Ishikawa (cell line): ENCODE results near the gene AOX1.

ENCODE experiments used
- CEBPB ChIP-seq: IDR thresholded peaks from 2 replicates; pipeline ENCODE4 v1.6.1; 2012
- CREB1 ChIP-seq: IDR thresholded peaks from 2 replicates; pipeline ENCODE4 v1.6.1; 2012; ENCODE audit warnings: low read depth
- EGR1 ChIP-seq: IDR thresholded peaks from 2 replicates; pipeline ENCODE4 v1.6.1; 2012
- EP300 ChIP-seq: IDR thresholded peaks from 2 replicates; pipeline ENCODE4 v1.6.1; 2012; ENCODE audit warnings: borderline replicate concordance
- FOXM1 ChIP-seq: IDR thresholded peaks from 2 replicates; pipeline ENCODE4 v1.6.1; 2012; ENCODE audit warnings: low read depth, borderline replicate concordance
- MAX ChIP-seq: IDR thresholded peaks from 2 replicates; pipeline ENCODE4 v1.6.1; 2012
- NFIC ChIP-seq: IDR thresholded peaks from 2 replicates; pipeline ENCODE4 v1.6.1; 2012
- RAD21 ChIP-seq: IDR thresholded peaks from 2 replicates; pipeline ENCODE4 v1.6.1; 2012; ENCODE audit warnings: low read depth
- TAF1 ChIP-seq: IDR thresholded peaks from 2 replicates; pipeline ENCODE4 v1.6.1; 2012; ENCODE audit warnings: low read depth, mild to moderate bottlenecking
- TCF12 ChIP-seq: IDR thresholded peaks from 2 replicates; pipeline ENCODE4 v1.6.1; 2012; ENCODE audit warnings: low read depth
- TEAD4 ChIP-seq: IDR thresholded peaks from 2 replicates; pipeline ENCODE4 v1.6.1; 2012
- YY1 ChIP-seq: IDR thresholded peaks from 2 replicates; pipeline ENCODE4 v1.6.1; 2012; ENCODE audit warnings: low read depth
- ZBTB7A ChIP-seq: IDR thresholded peaks from 2 replicates; pipeline ENCODE4 v1.6.1; 2012; ENCODE audit warnings: low read depth
- TF ChIP-seq, protein P1 (sequence below): IDR thresholded peaks from 2 replicates; pipeline ENCODE4 v1.6.1; 2012
- TF ChIP-seq, protein P2 (sequence below): IDR thresholded peaks from 2 replicates; pipeline ENCODE4 v1.6.1; 2012; ENCODE audit warnings: low read depth, mild to moderate bottlenecking

AOX1 gene

DNA sequence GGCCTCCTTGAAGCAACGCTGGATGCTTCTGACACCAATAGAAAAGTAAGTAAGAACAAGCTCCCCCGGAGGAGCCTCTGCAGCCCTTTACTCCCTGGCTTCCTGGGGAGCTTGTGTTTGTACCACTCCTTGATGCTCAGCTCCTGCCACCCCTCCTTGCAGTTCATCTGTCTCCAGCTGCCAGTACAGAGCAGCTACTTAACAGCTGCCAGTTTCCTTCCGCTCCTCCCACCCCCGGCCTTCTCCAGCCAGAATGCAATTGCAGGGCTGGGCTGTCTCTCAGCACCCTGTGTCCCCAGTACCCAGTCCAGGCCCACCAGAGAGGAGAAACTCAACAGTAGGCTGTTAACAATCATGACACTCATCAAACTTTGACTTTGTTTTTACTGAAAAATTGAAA is 109.4 kb downstream of the AOX1 start:
- TF ChIP-seq TEAD4 (no peak), ZBTB7A (no peak), YY1 (no peak), EGR1 (no peak), CEBPB (no peak), MAX (no peak), FOXM1 (no peak), TCF12 (no peak), CREB1 (no peak), RAD21 (no peak)
- TF ChIP-seq, protein P1, sequence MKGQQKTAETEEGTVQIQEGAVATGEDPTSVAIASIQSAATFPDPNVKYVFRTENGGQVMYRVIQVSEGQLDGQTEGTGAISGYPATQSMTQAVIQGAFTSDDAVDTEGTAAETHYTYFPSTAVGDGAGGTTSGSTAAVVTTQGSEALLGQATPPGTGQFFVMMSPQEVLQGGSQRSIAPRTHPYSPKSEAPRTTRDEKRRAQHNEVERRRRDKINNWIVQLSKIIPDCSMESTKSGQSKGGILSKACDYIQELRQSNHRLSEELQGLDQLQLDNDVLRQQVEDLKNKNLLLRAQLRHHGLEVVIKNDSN, result no peak

DNA sequence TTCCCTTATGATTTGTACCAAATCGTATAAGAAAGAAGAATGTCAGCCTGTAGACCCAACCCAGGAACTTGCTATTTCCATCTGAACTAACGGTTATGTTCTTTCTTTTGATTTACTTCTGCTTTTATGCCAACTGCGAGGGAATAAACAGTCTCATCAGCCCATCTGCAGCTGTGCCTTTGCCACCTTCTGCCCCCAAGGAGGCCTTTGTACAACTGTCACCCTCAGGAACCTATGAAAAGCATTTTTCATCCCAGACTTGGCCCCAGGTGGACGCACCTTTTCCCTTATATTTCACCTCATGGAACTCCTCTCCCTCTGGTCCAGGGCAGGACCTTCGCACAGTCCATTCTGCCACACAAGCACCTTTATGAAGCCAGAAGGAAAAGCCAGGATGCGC is 109.8 kb downstream of the AOX1 start:
- TF ChIP-seq ZBTB7A, result no peak
- no peak for TF ChIP-seq NFIC
- TF ChIP-seq CEBPB, result no peak
- no peak for TF ChIP-seq EGR1
- no peak for TF ChIP-seq CREB1
- TF ChIP-seq FOXM1, result no peak
- TF ChIP-seq TAF1, result no peak
- no peak for TF ChIP-seq TEAD4
- no peak for TF ChIP-seq EP300
- no peak for TF ChIP-seq YY1
- TF ChIP-seq RAD21, result no peak
- TF ChIP-seq TCF12, result no peak
- no peak for TF ChIP-seq MAX
- TF ChIP-seq, protein P1, result no peak
- TF ChIP-seq, protein P2, sequence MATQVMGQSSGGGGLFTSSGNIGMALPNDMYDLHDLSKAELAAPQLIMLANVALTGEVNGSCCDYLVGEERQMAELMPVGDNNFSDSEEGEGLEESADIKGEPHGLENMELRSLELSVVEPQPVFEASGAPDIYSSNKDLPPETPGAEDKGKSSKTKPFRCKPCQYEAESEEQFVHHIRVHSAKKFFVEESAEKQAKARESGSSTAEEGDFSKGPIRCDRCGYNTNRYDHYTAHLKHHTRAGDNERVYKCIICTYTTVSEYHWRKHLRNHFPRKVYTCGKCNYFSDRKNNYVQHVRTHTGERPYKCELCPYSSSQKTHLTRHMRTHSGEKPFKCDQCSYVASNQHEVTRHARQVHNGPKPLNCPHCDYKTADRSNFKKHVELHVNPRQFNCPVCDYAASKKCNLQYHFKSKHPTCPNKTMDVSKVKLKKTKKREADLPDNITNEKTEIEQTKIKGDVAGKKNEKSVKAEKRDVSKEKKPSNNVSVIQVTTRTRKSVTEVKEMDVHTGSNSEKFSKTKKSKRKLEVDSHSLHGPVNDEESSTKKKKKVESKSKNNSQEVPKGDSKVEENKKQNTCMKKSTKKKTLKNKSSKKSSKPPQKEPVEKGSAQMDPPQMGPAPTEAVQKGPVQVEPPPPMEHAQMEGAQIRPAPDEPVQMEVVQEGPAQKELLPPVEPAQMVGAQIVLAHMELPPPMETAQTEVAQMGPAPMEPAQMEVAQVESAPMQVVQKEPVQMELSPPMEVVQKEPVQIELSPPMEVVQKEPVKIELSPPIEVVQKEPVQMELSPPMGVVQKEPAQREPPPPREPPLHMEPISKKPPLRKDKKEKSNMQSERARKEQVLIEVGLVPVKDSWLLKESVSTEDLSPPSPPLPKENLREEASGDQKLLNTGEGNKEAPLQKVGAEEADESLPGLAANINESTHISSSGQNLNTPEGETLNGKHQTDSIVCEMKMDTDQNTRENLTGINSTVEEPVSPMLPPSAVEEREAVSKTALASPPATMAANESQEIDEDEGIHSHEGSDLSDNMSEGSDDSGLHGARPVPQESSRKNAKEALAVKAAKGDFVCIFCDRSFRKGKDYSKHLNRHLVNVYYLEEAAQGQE, result no peak

GRCh38 chr2:200698217-200698616 is 112.4 kb downstream of the AOX1 start:
- TF ChIP-seq, protein P2, result no peak
- TF ChIP-seq EGR1 (no peak), CEBPB (no peak), TCF12 (no peak), TAF1 (no peak), EP300 (no peak), MAX (no peak), FOXM1 (no peak), YY1 (no peak), TEAD4 (no peak), ZBTB7A (no peak), NFIC (no peak), RAD21 (no peak), CREB1 (no peak)
- TF ChIP-seq, protein P1, result no peak

DNA sequence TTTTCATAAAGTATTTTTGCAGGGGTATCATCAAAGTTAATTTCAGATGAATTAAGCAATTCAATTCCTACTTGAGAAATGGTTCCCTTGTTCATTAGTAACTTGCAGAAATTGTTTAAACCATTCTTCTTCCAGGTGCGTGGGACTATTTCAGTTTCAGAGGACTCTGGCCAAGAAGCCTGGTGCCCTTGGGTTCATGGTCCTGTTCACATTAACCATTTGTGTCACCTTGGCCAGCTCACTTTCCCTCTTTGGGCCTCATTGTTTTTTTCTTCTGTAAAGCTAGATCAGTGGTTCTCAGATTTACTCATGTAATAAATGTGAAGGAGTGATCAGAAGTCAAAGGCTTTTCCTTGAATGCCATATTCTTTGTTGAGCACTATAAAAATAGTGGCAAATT is 113.5 kb downstream of the AOX1 start:
- TF ChIP-seq MAX (no peak), TAF1 (no peak), TCF12 (no peak), RAD21 (no peak), EGR1 (no peak), YY1 (no peak), EP300 (no peak), NFIC (no peak), FOXM1 (no peak), CEBPB (no peak), CREB1 (no peak), ZBTB7A (no peak), TEAD4 (no peak)
- TF ChIP-seq, protein P1, result no peak
- TF ChIP-seq, protein P2, result no peak
